Activated naive CD4-positive, alpha-beta T cell treated with anti-CD3 and anti-CD28 coated beads, Interleukin-2, amount 10 ng/mL, durations not matched to agents 7 days and 5 days (primary cell): ENCODE data around the gene SYNE3.

Experiments
- CTCF ChIA-PET: fragments of 350-600 bp; sonication (Branson Sonifier 250); formaldehyde crosslinking; loops from one replicate; lab custom pipeline; 2021; ENCODE audit warnings: antibody characterized with exemption; lab: Charles Lee
- DNase-seq: peaks from one replicate; pipeline ENCODE4 v3.0.0-alpha.2; 2020
- H3K27ac Mint-ChIP-seq: one replicate; pipeline ENCODE4 v1.8.0; 2021; ENCODE audit warnings: mild to moderate bottlenecking, moderate library complexity, mixed read lengths
- H3K27me3 Mint-ChIP-seq: one replicate; pipeline ENCODE4 v1.8.0; 2021; ENCODE audit warnings: mild to moderate bottlenecking, mixed read lengths
- H3K36me3 Mint-ChIP-seq: one replicate; pipeline ENCODE4 v1.8.0; 2021; ENCODE audit warnings: mixed read lengths
- H3K4me1 Mint-ChIP-seq: one replicate; pipeline ENCODE4 v1.8.0; 2021; ENCODE audit warnings: mixed read lengths
- H3K4me3 Mint-ChIP-seq: one replicate; pipeline ENCODE4 v1.8.0; 2021; ENCODE audit warnings: mild to moderate bottlenecking, moderate library complexity, mixed read lengths
- H3K9me3 Mint-ChIP-seq: one replicate; pipeline ENCODE4 v1.8.0; 2021; ENCODE audit warnings: mixed read lengths

SYNE3 gene

DNA sequence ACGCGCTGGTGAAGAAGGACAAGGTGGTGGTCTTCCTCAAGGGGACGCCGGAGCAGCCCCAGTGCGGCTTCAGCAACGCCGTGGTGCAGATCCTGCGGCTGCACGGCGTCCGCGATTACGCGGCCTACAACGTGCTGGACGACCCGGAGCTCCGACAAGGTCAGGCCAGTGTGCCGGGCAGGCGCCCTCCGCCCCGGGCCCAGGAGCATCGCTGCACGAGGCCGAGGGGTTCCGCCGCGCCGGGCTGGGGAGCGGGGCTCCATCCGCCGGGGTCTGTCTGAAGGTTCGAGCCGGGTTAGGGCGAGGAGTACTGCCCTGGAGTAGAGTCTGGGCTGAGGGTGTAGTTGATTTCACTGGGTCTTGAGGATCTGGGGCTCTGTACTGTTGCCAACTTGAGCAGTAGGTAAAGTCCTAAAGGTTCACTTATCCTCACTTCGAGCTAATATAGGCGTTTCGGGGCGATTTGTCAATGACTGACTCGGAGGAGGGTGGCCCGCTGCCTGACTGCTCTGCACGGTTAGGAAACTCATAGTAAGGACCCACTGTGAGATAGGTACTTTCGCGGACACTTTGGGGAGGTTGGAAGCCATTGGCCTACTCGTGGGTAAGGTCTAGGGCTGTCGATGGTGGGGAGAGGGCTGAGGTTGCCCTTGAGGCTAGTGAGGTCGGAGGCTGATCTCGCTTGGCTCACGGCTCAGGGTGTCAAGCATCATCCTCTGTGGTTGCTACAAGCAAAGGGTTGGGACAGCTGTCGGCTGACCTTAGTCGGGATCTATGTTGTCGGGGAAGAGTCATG lies 19.0 kb upstream of the SYNE3 start:
- Mint-ChIP-seq H3K36me3 (peaks cover 13% of the 10 kb centered on the region), H3K9me3 (no peaks in the 10 kb centered on the region), H3K27ac (peak overlapping the region; percentile 80), H3K27me3 (no peaks in the 10 kb centered on the region), H3K4me3 (peak overlapping the region; percentile 84), H3K4me1 (peaks cover 63% of the 10 kb centered on the region)
- CTCF ChIA-PET: interaction anchor here (0.8 to 3.6 kb wide), 4 partner anchors 12 to 94 kb away, joined by 3 to 20 read pairs (median 4); no protein-coding TSS in a partner anchor
- no peak for DNase-seq

DNA sequence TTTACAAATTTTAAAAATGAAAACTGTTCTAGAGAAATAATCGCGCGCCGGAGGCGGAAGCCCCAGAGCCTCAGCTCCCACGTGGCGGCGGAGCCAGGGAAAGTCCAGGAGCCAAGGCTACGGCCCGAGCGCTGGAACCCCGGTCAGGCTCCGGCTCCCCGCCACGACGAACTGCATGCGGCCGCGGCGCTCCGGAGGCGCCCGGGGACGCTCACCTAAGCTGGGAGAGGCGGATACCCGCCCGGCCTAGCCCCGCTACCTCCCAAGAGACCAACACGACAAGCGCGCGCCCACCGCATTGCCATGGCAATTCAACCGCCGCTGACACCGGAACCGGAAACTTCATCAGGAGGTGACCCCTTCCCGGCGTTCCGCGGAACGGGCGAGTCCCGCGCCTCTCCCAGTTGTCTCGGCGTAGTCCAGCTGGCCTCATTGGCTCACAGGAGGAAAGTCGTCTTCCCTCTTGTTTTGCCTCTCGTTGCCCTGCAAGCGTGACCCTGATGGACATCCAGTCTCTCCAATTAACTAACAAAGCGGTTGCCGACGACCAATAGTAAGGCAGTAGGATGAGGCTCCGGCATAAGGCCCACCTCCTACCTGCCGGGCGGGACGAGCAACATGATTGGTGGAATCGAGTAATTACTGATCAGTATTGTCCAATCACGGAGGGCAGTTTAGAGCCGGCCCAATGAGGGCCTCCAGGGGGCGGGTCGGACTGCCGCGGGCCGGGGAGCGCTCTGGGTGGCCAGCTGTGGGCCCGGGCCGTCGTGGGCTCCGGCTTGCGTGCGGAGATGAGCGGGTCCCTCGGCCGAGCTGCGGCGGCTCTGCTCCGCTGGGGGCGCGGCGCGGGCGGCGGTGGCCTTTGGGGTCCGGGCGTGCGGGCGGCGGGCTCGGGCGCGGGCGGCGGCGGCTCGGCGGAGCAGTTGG lies 18.1 kb upstream of the SYNE3 start, which contains the start of gene GLRX5:
GLRX5 (plus strand) TSS at position 752 of the 927 bp plus-strand sequence; CDS start at position 792, 40 bp downstream.
- no peaks in the 10 kb centered on the region for H3K9me3 Mint-ChIP-seq
- no peaks in the 10 kb centered on the region for H3K27me3 Mint-ChIP-seq
- CTCF ChIA-PET: interaction anchor here (0.8 to 3.6 kb wide), 4 partner anchors 11 to 378 kb away, joined by 3 to 20 read pairs (median 4); no protein-coding TSS in a partner anchor
- DNase-seq: peak; percentile 99
- peak within 1 kb of the TSS; percentile 84 for H3K4me3 Mint-ChIP-seq
- H3K36me3 Mint-ChIP-seq: peaks cover 16% of the 10 kb centered on the region
- H3K27ac Mint-ChIP-seq: peak within 1 kb of the TSS; percentile 92
- H3K4me1 Mint-ChIP-seq: peaks cover 67% of the 10 kb centered on the region

DNA sequence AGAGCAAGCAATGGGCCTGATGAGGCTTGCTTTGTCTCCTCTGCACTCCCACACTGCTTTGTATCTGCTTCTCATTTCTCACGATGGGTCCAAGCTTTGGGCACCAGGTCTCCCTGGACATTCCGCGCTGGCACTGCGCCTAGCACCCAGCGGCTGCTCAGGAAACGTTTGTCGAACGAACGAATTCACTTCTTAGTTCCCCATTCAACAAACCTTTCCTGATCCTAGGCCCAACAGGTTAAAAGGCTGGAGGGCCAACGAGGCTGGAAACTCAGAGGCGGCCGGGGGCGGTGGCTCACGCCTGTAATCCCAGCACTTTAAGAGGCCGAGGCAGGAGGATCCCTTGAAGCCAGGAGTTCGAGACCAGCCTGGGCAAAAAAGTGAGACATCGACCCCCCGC lies 17.4 kb upstream of the SYNE3 start:
- H3K9me3 Mint-ChIP-seq: no peaks in the 10 kb centered on the region
- DNase-seq: no peak
- peak overlapping the region; percentile 84 for H3K4me3 Mint-ChIP-seq
- no peaks in the 10 kb centered on the region for H3K27me3 Mint-ChIP-seq
- H3K27ac Mint-ChIP-seq: peak overlapping the region; percentile 92
- CTCF ChIA-PET: interaction anchor here (0.7 to 3.6 kb wide), 5 partner anchors 9 to 378 kb away, joined by 3 to 20 read pairs (median 6); no protein-coding TSS in a partner anchor
- peaks cover 21% of the 10 kb centered on the region for H3K36me3 Mint-ChIP-seq
- H3K4me1 Mint-ChIP-seq: peaks cover 71% of the 10 kb centered on the region

DNA sequence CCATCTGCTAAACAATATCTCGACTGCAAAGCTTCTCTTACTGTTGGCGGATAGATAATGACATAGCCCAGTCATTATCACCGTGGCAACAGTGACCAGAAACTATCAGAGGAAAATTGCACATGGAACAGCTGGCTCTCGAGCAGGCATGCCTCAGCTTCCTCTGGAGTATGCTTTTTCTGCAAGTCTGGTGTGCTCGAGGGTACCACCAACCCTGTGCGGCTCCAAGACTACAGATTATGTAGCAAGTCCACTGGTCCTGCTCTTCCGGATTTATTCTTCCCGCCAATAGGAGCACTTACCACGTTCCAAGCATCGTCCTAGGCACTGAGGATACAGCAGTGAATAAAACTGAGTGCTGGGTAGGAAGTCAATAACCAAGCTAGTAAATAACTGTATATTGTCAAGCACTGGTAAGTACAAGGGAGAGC lies 17.0 kb upstream of the SYNE3 start:
- no peaks in the 10 kb centered on the region for H3K9me3 Mint-ChIP-seq
- peak; percentile 46 for DNase-seq
- peaks cover 21% of the 10 kb centered on the region for H3K36me3 Mint-ChIP-seq

DNA sequence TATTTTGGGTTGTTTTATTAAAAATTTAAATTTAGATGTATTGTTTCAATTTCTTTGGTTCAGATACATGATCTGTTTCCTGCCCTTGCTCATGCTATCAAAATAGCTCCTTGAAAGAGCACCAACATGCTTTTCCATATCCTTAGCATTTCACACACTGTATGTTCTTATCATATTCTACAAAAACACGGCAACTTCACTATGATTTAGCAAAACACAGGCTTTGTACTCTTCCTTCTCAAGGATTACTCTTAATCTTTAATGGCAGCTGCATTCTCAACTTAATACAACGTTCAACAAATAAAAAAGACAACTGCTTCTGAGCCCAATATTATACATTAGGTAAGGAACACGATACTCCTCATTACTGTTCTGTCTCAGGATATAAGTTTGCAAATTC lies 15.5 kb upstream of the SYNE3 start:
- Mint-ChIP-seq H3K4me3 (peak overlapping the region; percentile 84), H3K27me3 (no peaks in the 10 kb centered on the region), H3K9me3 (no peaks in the 10 kb centered on the region), H3K4me1 (peaks cover 66% of the 10 kb centered on the region), H3K27ac (peak overlapping the region; percentile 70), H3K36me3 (peaks cover 18% of the 10 kb centered on the region)
- DNase-seq: no peak
- CTCF ChIA-PET: no interaction called here

More for the DNA sequence above, 17.0 kb upstream of the SYNE3 start:
- Mint-ChIP-seq H3K4me1 (peaks cover 70% of the 10 kb centered on the region), H3K27ac (peak overlapping the region; percentile 92), H3K27me3 (no peaks in the 10 kb centered on the region), H3K4me3 (peak overlapping the region; percentile 84)
- CTCF ChIA-PET: interaction anchor here (0.6 to 3.6 kb wide), 5 partner anchors 9 to 530 kb away, joined by 3 to 20 read pairs (median 6); no protein-coding TSS in a partner anchor

DNA sequence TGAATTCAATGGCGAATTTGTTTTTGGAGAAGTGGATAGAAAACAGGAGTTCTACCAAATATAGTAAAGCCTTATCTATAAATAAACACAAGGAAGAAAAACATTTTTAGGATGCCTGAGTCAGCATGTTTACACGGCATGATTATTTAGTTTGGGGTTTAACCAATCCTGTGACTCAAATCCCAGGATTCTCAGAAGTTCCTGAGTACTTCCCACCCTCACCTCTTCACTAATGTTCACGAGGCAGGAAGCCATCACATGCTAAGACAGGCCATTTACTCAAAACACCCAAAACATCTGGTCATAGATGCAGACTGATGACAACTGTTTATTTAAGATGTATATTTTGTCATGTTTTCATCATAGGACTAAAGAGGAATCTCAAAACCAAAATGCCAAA lies 15.0 kb upstream of the SYNE3 start:
- H3K36me3 Mint-ChIP-seq: peaks cover 18% of the 10 kb centered on the region
- DNase-seq: no peak
- H3K27ac Mint-ChIP-seq: no peak overlapping the region
- no peaks in the 10 kb centered on the region for H3K9me3 Mint-ChIP-seq
- CTCF ChIA-PET: interaction anchor here (0.8 kb wide), 1 partner anchor 69 kb away, joined by 3 read pairs; no protein-coding TSS in a partner anchor
- H3K27me3 Mint-ChIP-seq: no peaks in the 10 kb centered on the region
- peaks cover 66% of the 10 kb centered on the region for H3K4me1 Mint-ChIP-seq
- H3K4me3 Mint-ChIP-seq: no peak overlapping the region

DNA sequence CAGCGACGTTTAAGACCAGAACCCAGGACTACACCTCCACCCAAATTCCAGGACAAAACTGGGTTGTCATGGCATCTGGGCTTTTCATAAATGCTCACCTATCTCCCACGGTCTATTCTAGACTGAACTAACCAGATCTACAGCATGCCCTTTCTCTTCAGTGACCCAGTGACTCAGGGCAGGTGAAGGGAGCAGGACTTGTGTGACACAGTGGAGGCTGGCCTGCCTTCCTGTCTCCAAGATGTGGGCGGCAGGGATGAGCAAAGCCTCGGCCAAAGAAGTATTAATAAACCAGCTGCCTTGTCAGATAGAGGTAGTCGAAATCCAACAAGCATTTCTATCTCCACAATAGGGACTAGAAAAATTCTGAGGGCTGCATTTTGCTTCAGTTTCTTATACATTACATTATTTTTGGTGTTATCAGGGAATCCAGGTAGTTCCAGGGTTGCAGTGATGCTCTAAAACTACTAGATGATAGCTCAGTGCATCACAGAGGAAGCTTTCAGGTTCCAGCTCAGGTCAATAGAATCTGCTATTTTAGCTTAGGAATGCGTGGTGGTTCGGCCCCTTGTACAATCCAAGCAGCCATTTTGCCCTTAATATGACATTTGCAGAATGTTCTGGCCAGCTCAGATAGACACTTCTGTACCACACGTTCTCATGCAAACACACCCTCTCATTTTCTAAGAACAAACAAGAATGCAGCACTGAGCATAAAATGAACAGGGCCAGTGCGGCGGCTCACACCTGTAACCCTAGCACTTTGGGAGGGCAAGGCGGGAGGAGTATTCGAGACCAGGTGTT lies 14.2 kb upstream of the SYNE3 start:
- peaks cover 66% of the 10 kb centered on the region for H3K4me1 Mint-ChIP-seq
- no peaks in the 10 kb centered on the region for H3K9me3 Mint-ChIP-seq
- H3K36me3 Mint-ChIP-seq: peaks cover 18% of the 10 kb centered on the region
- H3K4me3 Mint-ChIP-seq: no peak overlapping the region
- DNase-seq: no peak
- H3K27ac Mint-ChIP-seq: peak overlapping the region; percentile 73
- no peaks in the 10 kb centered on the region for H3K27me3 Mint-ChIP-seq
- CTCF ChIA-PET: interaction anchor here (0.8 to 1.2 kb wide), 4 partner anchors 16 to 86 kb away, joined by 3 to 5 read pairs (median 3); no protein-coding TSS in a partner anchor

DNA sequence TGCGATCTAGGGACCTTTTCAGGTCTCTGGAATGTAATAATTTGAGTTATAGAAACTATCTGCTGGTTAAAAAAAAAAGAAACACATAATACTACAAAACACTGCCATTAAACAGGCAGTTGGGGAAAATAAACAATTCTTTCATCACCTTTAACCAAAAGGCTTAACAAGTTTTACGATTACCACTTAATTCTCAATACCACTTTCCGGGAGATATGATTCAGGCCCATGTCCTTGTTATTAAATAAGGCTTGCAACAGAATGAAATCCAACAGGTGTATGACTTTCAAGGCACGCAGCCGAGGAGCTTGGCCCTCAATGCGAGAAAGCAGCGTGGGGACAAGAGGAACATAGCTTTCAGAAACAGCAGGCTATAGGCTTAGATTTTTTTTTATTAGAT lies 12.8 kb upstream of the SYNE3 start:
- Mint-ChIP-seq H3K27ac (peak overlapping the region; percentile 77), H3K4me1 (peaks cover 77% of the 10 kb centered on the region), H3K9me3 (no peaks in the 10 kb centered on the region), H3K27me3 (no peaks in the 10 kb centered on the region), H3K36me3 (peaks cover 16% of the 10 kb centered on the region), H3K4me3 (no peak overlapping the region)
- no peak for DNase-seq
- CTCF ChIA-PET: interaction anchor here (0.9 to 4.8 kb wide), 5 partner anchors 11 to 104 kb away, joined by 3 to 30 read pairs (median 3); no protein-coding TSS in a partner anchor

DNA sequence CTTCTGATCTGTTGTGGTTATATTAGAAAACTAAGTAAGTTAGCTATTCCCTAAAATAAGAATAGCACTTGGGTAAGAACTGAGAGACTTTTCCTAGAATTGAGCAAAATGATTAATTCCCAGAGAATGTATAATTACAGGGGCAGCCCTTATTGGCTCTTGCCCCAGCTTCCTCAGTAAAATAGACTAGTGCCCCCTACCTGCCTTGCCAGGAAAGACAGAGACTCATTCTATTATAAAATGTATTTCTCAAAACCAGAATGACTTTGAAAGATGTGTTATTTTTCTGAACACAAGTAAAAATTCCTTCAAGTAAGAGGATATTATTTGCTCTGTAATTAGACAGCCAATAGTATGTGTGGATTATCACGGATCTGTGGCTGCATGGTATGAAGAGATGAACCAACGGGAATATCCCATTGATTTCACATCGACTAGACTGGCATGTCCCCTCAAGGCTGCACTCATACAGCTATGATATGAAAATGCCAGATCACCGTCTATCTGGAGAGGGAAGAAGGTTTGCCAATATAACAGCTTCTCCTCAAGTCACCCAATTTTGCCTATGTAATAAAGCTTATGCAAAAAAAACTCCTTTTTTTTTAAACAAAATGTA lies 11.0 kb upstream of the SYNE3 start:
- Mint-ChIP-seq H3K27me3 (no peaks in the 10 kb centered on the region), H3K9me3 (no peaks in the 10 kb centered on the region), H3K4me1 (peaks cover 80% of the 10 kb centered on the region), H3K27ac (peak overlapping the region; percentile 59), H3K4me3 (no peak overlapping the region), H3K36me3 (peaks cover 19% of the 10 kb centered on the region)
- DNase-seq: peak; percentile 69
- CTCF ChIA-PET: interaction anchor here (0.8 to 4.8 kb wide), 23 partner anchors 12 to 100 kb away, joined by 3 to 41 read pairs (median 5); partner anchors contain the start of gene SYNE3

DNA sequence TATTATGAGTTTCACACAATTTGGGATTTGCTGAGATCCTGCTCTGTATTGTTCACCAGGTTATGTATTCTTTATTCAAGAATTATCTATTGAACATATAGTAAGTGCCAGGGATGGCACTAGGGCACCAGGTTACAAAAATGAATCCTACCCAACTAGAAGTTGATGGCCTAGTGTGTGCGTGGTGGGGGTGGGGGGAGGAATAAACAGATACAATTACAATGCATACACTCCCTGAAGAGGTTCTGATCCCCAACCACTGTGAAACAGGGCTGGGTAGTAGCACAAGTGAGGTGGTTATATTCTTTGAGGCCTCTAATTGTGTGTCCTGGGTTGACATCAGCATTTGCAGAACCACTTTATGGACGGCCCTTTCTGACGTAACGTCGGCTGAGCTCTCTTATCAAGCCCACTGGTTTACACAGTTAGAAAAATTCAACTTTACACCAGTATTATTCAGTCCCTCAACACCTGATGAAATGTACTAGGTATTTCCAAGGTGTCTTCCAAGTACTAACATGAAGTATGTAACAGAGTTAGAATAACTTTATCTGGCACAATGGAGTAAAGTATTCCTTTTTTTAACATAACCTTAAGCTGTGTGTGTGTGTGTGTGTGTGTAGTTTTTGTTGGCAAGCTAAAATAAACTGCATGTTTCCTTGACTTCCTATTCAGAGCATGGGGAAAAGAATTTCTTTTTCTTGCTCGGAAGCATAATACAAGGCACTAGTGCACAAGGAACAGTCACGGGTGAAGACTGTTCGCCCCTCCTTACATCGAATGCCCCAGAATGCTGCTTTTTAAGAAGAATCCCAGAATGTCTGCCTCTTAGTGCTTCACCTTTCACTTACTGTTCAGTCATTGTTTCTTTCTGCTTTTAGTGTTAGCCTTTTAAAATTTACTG lies 10.3 kb upstream of the SYNE3 start:
- no peak for DNase-seq
- H3K9me3 Mint-ChIP-seq: no peaks in the 10 kb centered on the region
- no peak overlapping the region for H3K4me3 Mint-ChIP-seq
- CTCF ChIA-PET: interaction anchor here (0.8 to 4.8 kb wide), 23 partner anchors 11 to 99 kb away, joined by 3 to 41 read pairs (median 5); partner anchors contain the start of gene SYNE3
- H3K27me3 Mint-ChIP-seq: no peaks in the 10 kb centered on the region
- peaks cover 81% of the 10 kb centered on the region for H3K4me1 Mint-ChIP-seq
- peak overlapping the region; percentile 98 for H3K27ac Mint-ChIP-seq
- peaks cover 22% of the 10 kb centered on the region for H3K36me3 Mint-ChIP-seq

DNA sequence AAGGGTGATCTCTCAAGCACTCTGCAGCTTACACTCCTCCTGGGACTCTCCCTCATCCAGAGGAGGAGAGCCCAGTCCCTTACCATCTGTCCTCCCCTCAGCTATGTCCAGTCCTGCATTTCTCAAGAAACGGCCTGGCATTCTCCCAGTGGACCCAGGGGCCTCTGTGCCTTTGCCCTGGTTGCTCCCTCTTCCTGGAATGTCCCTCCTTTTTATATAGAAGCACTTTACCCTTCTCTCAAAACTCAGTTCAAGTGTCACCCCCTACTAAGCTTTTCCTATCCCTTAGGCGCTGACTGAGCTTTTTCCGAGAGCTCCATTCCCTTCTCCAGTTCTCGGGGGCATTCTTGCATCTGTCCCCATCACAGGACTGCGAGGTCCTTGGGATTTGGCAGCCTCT lies 9.5 kb upstream of the SYNE3 start:
- no peaks in the 10 kb centered on the region for H3K27me3 Mint-ChIP-seq
- H3K4me3 Mint-ChIP-seq: no peak overlapping the region
- peak overlapping the region; percentile 98 for H3K27ac Mint-ChIP-seq
- no peaks in the 10 kb centered on the region for H3K9me3 Mint-ChIP-seq
- peaks cover 80% of the 10 kb centered on the region for H3K4me1 Mint-ChIP-seq
- CTCF ChIA-PET: interaction anchor here (0.8 to 4.8 kb wide), 8 partner anchors 10 to 98 kb away, joined by 3 to 41 read pairs (median 13); partner anchors contain the start of gene SYNE3
- no peak for DNase-seq
- peaks cover 22% of the 10 kb centered on the region for H3K36me3 Mint-ChIP-seq
